ENCODE data around the gene CACHD1.

DNA sequence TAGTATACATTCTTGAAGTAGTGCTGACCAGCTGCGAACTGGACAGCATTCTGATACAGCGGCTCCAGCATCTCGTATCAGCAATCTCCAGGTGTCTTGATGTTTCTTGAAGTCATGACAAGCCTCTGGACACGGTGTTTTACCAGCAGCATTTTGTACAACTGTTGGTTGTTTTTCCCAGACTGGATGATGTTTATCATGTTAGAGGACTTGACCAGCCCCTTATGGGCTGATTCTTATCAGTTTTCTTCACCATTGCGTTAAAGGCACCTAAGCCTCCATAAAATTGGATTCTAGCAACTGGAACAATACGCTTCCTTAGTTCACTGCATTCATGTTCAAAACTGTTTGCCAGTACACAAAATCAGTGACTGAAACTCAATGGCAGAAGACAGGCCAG is 29.1 kb downstream of the CACHD1 start:
- TF ChIP-seq, protein P1, sequence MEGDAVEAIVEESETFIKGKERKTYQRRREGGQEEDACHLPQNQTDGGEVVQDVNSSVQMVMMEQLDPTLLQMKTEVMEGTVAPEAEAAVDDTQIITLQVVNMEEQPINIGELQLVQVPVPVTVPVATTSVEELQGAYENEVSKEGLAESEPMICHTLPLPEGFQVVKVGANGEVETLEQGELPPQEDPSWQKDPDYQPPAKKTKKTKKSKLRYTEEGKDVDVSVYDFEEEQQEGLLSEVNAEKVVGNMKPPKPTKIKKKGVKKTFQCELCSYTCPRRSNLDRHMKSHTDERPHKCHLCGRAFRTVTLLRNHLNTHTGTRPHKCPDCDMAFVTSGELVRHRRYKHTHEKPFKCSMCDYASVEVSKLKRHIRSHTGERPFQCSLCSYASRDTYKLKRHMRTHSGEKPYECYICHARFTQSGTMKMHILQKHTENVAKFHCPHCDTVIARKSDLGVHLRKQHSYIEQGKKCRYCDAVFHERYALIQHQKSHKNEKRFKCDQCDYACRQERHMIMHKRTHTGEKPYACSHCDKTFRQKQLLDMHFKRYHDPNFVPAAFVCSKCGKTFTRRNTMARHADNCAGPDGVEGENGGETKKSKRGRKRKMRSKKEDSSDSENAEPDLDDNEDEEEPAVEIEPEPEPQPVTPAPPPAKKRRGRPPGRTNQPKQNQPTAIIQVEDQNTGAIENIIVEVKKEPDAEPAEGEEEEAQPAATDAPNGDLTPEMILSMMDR (IDR thresholded peaks at IDR 0.05): no peak
- TF ChIP-seq POLR2A (IDR thresholded peaks at IDR 0.05) (no peak), EP300 (IDR thresholded peaks at IDR 0.05) (no peak)
